Activated B cell treated with CpG ODN at 0.5 μM for 24 hours (primary cell): ENCODE data around the gene HSPB1. TPM values are rescaled to one million over a fixed set of nuclear protein-coding genes. Genes with fewer than 3 reads are reported as not detected.
A peak's percentile ranks its signal among the peaks of the same experiment; 100 is the strongest.

Experiments
- ATAC-seq: fragments of 200-7000 bp; cut with Tn5 transposase; one replicate; pipeline ENCODE4 v1.10.0; 2021; ENCODE audit warnings: low read depth, mild to moderate bottlenecking, moderate library complexity
- CTCF ChIA-PET: fragments of 350-600 bp; sonication (Branson Sonifier 250); formaldehyde crosslinking; loops from one replicate; lab custom pipeline; 2021; ENCODE audit warnings: antibody characterized with exemption; lab: Charles Lee
- POLR2A ChIA-PET: fragments of 350-600 bp; sonication (Branson Sonifier 250); formaldehyde crosslinking; loops from one replicate; lab custom pipeline; 2021; ENCODE audit warnings: antibody characterized with exemption; lab: Charles Lee
- DNase-seq: peaks from one replicate; pipeline ENCODE4 v3.0.0; 2022
- H3K27ac Mint-ChIP-seq: one replicate; pipeline ENCODE4 v1.8.0; 2020; ENCODE audit warnings: mixed read lengths
- H3K27me3 Mint-ChIP-seq: one replicate; pipeline ENCODE4 v1.8.0; 2021; ENCODE audit warnings: mixed read lengths
- H3K36me3 Mint-ChIP-seq: one replicate; pipeline ENCODE4 v1.8.0; 2021; ENCODE audit warnings: low read depth, mixed read lengths
- H3K4me1 Mint-ChIP-seq: one replicate; pipeline ENCODE4 v1.8.0; 2021; ENCODE audit warnings: mixed read lengths
- H3K4me3 Mint-ChIP-seq: one replicate; pipeline ENCODE4 v1.8.0; 2020; ENCODE audit warnings: mild to moderate bottlenecking, mixed read lengths
- H3K9me3 Mint-ChIP-seq: one replicate; pipeline ENCODE4 v1.8.0; 2020; ENCODE audit warnings: mixed read lengths
- CTCF ChIP-seq: fragments of 200-600 bp; IDR thresholded peaks from one replicate; pipeline ENCODE4 v1.8.0; 2022; ENCODE audit warnings: antibody characterized with exemption, mild to moderate bottlenecking
- intact Hi-C: fragments of 100-400 bp; cut with micrococcal nuclease; formaldehyde crosslinking; loops from one replicate; pipeline ENCODE4 v1.15.1; 2024
- total RNA-seq: library from RNA; stranded (reverse); gene quantifications from 2 replicates; pipeline ENCODE4 v1.2.3, GENCODE V29; 2022

HSPB1 gene
- total RNA-seq, 1 donor from 2014 or later, result 65.6 TPM

GRCh38 chr7:76281006-76281705 is 21.3 kb upstream of the HSPB1 start:
- Mint-ChIP-seq H3K4me3 (peak overlapping the region; percentile 71), H3K9me3 (no peaks in the 10 kb centered on the region), H3K36me3 (no peaks in the 10 kb centered on the region), H3K4me1 (peaks cover 16% of the 10 kb centered on the region), H3K27me3 (peaks cover 48% of the 10 kb centered on the region), H3K27ac (no peak overlapping the region)
- ChIA-PET POLR2A (interaction anchor here (0.8 kb wide), 1 partner anchor 11 kb away, joined by 4 read pairs; no protein-coding TSS in a partner anchor), CTCF (interaction anchor here (1.4 kb wide), 1 partner anchor 33 kb away, joined by 6 read pairs; no protein-coding TSS in a partner anchor)
- ATAC-seq (peak; percentile 68), DNase-seq (no peak)
- intact Hi-C loops, result no loop called here
- no peak for TF ChIP-seq CTCF

GRCh38 chr7:76281706-76282343 is 20.6 kb upstream of the HSPB1 start:
- Mint-ChIP-seq H3K9me3 (no peaks in the 10 kb centered on the region), H3K27me3 (peaks cover 43% of the 10 kb centered on the region), H3K36me3 (no peaks in the 10 kb centered on the region), H3K4me3 (peak overlapping the region; percentile 68), H3K27ac (no peak overlapping the region), H3K4me1 (peaks cover 16% of the 10 kb centered on the region)
- CTCF ChIA-PET, result interaction anchor here (1.4 kb wide), 1 partner anchor 32 kb away, joined by 6 read pairs; no protein-coding TSS in a partner anchor
- POLR2A ChIA-PET, result interaction anchor here (0.6 to 0.9 kb wide), 3 partner anchors 10 to 36 kb away, joined by 3 to 6 read pairs (median 4); no protein-coding TSS in a partner anchor
- intact Hi-C loops, result no loop called here
- TF ChIP-seq CTCF, result no peak
- no peak for ATAC-seq
- no peak for DNase-seq

GRCh38 chr7:76282344-76283253 is 19.9 kb upstream of the HSPB1 start:
- H3K36me3 Mint-ChIP-seq, result no peaks in the 10 kb centered on the region
- peaks cover 38% of the 10 kb centered on the region for H3K27me3 Mint-ChIP-seq
- peak overlapping the region; percentile 68 for H3K4me3 Mint-ChIP-seq
- DNase-seq (no peak), ATAC-seq (peak; percentile 38)
- TF ChIP-seq CTCF, result no peak
- peaks cover 16% of the 10 kb centered on the region for H3K4me1 Mint-ChIP-seq
- intact Hi-C loops, result no loop called here
- CTCF ChIA-PET, result interaction anchor here (1.2 to 1.4 kb wide), 2 partner anchors 9 to 31 kb away, joined by 3 to 6 read pairs; no protein-coding TSS in a partner anchor
- no peak overlapping the region for H3K27ac Mint-ChIP-seq
- H3K9me3 Mint-ChIP-seq, result no peaks in the 10 kb centered on the region
- POLR2A ChIA-PET, result interaction anchor here (0.6 to 0.9 kb wide), 3 partner anchors 26 to 66 kb away, joined by 3 to 14 read pairs (median 6); no protein-coding TSS in a partner anchor

GRCh38 chr7:76283254-76284159 is 19.0 kb upstream of the HSPB1 start:
- peak overlapping the region; percentile 38 for H3K4me3 Mint-ChIP-seq
- intact Hi-C loops, result no loop called here
- H3K27me3 Mint-ChIP-seq, result peaks cover 36% of the 10 kb centered on the region
- no peak for TF ChIP-seq CTCF
- CTCF ChIA-PET, result interaction anchor here (1.2 kb wide), 1 partner anchor 8 kb away, joined by 3 read pairs; no protein-coding TSS in a partner anchor
- DNase-seq (no peak), ATAC-seq (no peak)
- no peaks in the 10 kb centered on the region for H3K36me3 Mint-ChIP-seq
- POLR2A ChIA-PET, result interaction anchor here (0.6 kb wide), 1 partner anchor 32 kb away, joined by 3 read pairs; no protein-coding TSS in a partner anchor
- H3K4me1 Mint-ChIP-seq, result peaks cover 16% of the 10 kb centered on the region
- H3K27ac Mint-ChIP-seq, result no peak overlapping the region
- no peaks in the 10 kb centered on the region for H3K9me3 Mint-ChIP-seq
